ENCODE measurements around the gene MAGEA2. TPM values are rescaled to one million over a fixed set of nuclear protein-coding genes. Genes with fewer than 3 reads are reported as not detected.
"Not testable (repeated sequence)": the region's sequence is repeated elsewhere in the genome, so short reads cannot be mapped to it uniquely, and the experiment has no call there.

Gene MAGEA2
- total RNA-seq, 6 experiments from 2014 or later = not detected

DNA sequence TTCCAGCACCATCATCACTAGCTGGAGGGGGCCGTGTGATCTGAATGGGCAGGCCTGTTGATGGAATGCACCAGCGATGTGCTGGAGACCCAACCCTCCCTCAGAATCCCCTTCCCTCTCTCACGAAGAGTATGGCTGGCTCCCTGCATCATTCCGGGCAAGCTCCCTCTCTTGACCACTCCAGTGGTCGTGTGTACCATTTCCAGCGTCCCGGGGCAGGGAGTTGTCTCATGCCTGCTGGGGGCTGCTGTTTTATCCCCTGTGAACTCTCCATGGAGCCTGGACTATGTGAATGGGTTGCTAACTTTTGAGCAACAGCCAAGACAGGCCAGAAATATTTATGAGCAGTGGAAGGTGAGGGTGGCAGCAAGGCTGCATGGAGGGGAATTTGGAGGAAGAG lies 28.2 kb downstream of the MAGEA2 start:
- H3K27ac Mint-ChIP-seq = no peak overlapping the region
- no peak overlapping the region for H3K4me3 Mint-ChIP-seq
- no peaks in the 10 kb centered on the region for H3K9me3 Mint-ChIP-seq
- no peaks in the 10 kb centered on the region for H3K36me3 Mint-ChIP-seq (ENCODE audit: low read depth)
- no peaks in the 10 kb centered on the region for H3K4me1 Mint-ChIP-seq (ENCODE audit: low read depth)
- TF ChIP-seq, protein P1, sequence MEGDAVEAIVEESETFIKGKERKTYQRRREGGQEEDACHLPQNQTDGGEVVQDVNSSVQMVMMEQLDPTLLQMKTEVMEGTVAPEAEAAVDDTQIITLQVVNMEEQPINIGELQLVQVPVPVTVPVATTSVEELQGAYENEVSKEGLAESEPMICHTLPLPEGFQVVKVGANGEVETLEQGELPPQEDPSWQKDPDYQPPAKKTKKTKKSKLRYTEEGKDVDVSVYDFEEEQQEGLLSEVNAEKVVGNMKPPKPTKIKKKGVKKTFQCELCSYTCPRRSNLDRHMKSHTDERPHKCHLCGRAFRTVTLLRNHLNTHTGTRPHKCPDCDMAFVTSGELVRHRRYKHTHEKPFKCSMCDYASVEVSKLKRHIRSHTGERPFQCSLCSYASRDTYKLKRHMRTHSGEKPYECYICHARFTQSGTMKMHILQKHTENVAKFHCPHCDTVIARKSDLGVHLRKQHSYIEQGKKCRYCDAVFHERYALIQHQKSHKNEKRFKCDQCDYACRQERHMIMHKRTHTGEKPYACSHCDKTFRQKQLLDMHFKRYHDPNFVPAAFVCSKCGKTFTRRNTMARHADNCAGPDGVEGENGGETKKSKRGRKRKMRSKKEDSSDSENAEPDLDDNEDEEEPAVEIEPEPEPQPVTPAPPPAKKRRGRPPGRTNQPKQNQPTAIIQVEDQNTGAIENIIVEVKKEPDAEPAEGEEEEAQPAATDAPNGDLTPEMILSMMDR (IDR thresholded peaks at IDR 0.05) = no peak
- no peak for DNase-seq
- H3K27me3 Mint-ChIP-seq (ENCODE audit: insufficient read depth) = no peaks in the 10 kb centered on the region

- H3K27ac Mint-ChIP-seq; H3K27me3 Mint-ChIP-seq (ENCODE audit: insufficient read depth); DNase-seq; H3K9me3 Mint-ChIP-seq; H3K36me3 Mint-ChIP-seq (ENCODE audit: low read depth); H3K4me3 Mint-ChIP-seq; H3K4me1 Mint-ChIP-seq (ENCODE audit: low read depth): not testable (repeated sequence)
These were observed 39.5 kb downstream of the MAGEA2 start, which contains the start of gene MAGEA2B for GRCh38 chrX:152713815-152714787. Gene MAGEA2B (plus strand): TSS chrX:152714628. CDS start chrX:152717107, 2,479 bp downstream.

GRCh38 chrX:152713195-152713594 lies 40.4 kb downstream of the MAGEA2 start:
- not testable (repeated sequence) for H3K36me3 Mint-ChIP-seq (ENCODE audit: low read depth); H3K4me3 Mint-ChIP-seq; H3K27me3 Mint-ChIP-seq (ENCODE audit: insufficient read depth); H3K9me3 Mint-ChIP-seq; H3K4me1 Mint-ChIP-seq (ENCODE audit: low read depth); DNase-seq; H3K27ac Mint-ChIP-seq

- not testable (repeated sequence) for H3K9me3 Mint-ChIP-seq
These were observed 44.5 kb downstream of the MAGEA2 start, which contains the start of gene CSAG2 for GRCh38 chrX:152709173-152709572. Gene CSAG2 (minus strand): TSS chrX:152709273. CDS start chrX:152709112, 161 bp downstream.

GRCh38 chrX:152706500-152706899 lies 47.1 kb downstream of the MAGEA2 start:
- not testable (repeated sequence) for H3K27me3 Mint-ChIP-seq (ENCODE audit: insufficient read depth)

More at GRCh38 chrX:152709173-152709572, 44.5 kb downstream of the MAGEA2 start, which contains the start of gene CSAG2:
- H3K27me3 Mint-ChIP-seq (ENCODE audit: insufficient read depth); H3K36me3 Mint-ChIP-seq (ENCODE audit: low read depth); H3K4me3 Mint-ChIP-seq; DNase-seq; H3K4me1 Mint-ChIP-seq (ENCODE audit: low read depth); H3K27ac Mint-ChIP-seq: not testable (repeated sequence)

GRCh38 chrX:152700390-152700789 lies 53.3 kb downstream of the MAGEA2 start:
- H3K36me3 Mint-ChIP-seq (ENCODE audit: low read depth); H3K27me3 Mint-ChIP-seq (ENCODE audit: insufficient read depth); H3K4me3 Mint-ChIP-seq; H3K9me3 Mint-ChIP-seq; H3K4me1 Mint-ChIP-seq (ENCODE audit: low read depth); DNase-seq; H3K27ac Mint-ChIP-seq: not testable (repeated sequence)

More at GRCh38 chrX:152706500-152706899, 47.1 kb downstream of the MAGEA2 start:
- not testable (repeated sequence) for H3K36me3 Mint-ChIP-seq (ENCODE audit: low read depth); H3K4me3 Mint-ChIP-seq; H3K9me3 Mint-ChIP-seq; DNase-seq; H3K4me1 Mint-ChIP-seq (ENCODE audit: low read depth); H3K27ac Mint-ChIP-seq

Other genes starting within 250 kb of the MAGEA2 start
- gene GABRQ, start 115.9 kb downstream of the MAGEA2 start, total RNA-seq (2021; fragmentation: NEBNext Ultra II Directional; extraction: Animal tissue kit (Norgen Biotek cat#: 25700)) = not detected
- gene MAGEA3, start 55.0 kb downstream of the MAGEA2 start, total RNA-seq (2021; fragmentation: NEBNext Ultra II Directional; extraction: Animal tissue kit (Norgen Biotek cat#: 25700)) = 1 to 10 TPM in 2 of 6 experiments, under 1 TPM in 2, not detected in 2; 0.53 to 1.1 (median 0.77) TPM
- gene CSAG2, start 44.6 kb downstream of the MAGEA2 start, total RNA-seq (2021; fragmentation: NEBNext Ultra II Directional; extraction: Animal tissue kit (Norgen Biotek cat#: 25700)) = not detected
- not detected for gene MAGEA2B, start 39.2 kb downstream of the MAGEA2 start, total RNA-seq (2021; fragmentation: NEBNext Ultra II Directional; extraction: Animal tissue kit (Norgen Biotek cat#: 25700))
- under 1 TPM in 1 of 6 experiments, not detected in 5; 0.51 TPM for gene CSAG1, start 20.1 kb downstream of the MAGEA2 start, total RNA-seq (2021; fragmentation: NEBNext Ultra II Directional; extraction: Animal tissue kit (Norgen Biotek cat#: 25700))
- gene MAGEA12, start 20.1 kb downstream of the MAGEA2 start, total RNA-seq (2021; fragmentation: NEBNext Ultra II Directional; extraction: Animal tissue kit (Norgen Biotek cat#: 25700)) = under 1 TPM in 3 of 6 experiments, not detected in 3; 0.09 to 0.19 (median 0.11) TPM
- gene CSAG3, start 5.4 kb upstream of the MAGEA2 start, total RNA-seq (2021; fragmentation: NEBNext Ultra II Directional; extraction: Animal tissue kit (Norgen Biotek cat#: 25700)) = not detected
- gene MAGEA6, start 15.8 kb upstream of the MAGEA2 start, total RNA-seq (2021; fragmentation: NEBNext Ultra II Directional; extraction: Animal tissue kit (Norgen Biotek cat#: 25700)) = under 1 TPM in 2 of 6 experiments, not detected in 4; 0.12 to 0.18 TPM
- gene CETN2, start 76.9 kb upstream of the MAGEA2 start, total RNA-seq (2021; fragmentation: NEBNext Ultra II Directional; extraction: Animal tissue kit (Norgen Biotek cat#: 25700)) = 10 to 100 TPM; 39.9 to 47.8 (median 43.6) TPM
- gene NSDHL, start 77.2 kb upstream of the MAGEA2 start, total RNA-seq (2021; fragmentation: NEBNext Ultra II Directional; extraction: Animal tissue kit (Norgen Biotek cat#: 25700)) = 10 to 100 TPM; 18.4 to 20.0 (median 19.1) TPM
- gene ZNF185, start 144.2 kb upstream of the MAGEA2 start, total RNA-seq (2021; fragmentation: NEBNext Ultra II Directional; extraction: Animal tissue kit (Norgen Biotek cat#: 25700)) = 1 to 10 TPM; 1.1 to 2.4 (median 1.4) TPM
- gene PNMA5, start 240.3 kb upstream of the MAGEA2 start, total RNA-seq (2021; fragmentation: NEBNext Ultra II Directional; extraction: Animal tissue kit (Norgen Biotek cat#: 25700)) = not detected